ENCODE measurements around the gene SLC6A4. TPM values are rescaled to one million over a fixed set of nuclear protein-coding genes. Genes with fewer than 3 reads are reported as not detected.

The SLC6A4 gene
- total and polyA plus RNA-seq, 2 experiments from 2014 or later: 0.06 to 0.14 TPM

DNA sequence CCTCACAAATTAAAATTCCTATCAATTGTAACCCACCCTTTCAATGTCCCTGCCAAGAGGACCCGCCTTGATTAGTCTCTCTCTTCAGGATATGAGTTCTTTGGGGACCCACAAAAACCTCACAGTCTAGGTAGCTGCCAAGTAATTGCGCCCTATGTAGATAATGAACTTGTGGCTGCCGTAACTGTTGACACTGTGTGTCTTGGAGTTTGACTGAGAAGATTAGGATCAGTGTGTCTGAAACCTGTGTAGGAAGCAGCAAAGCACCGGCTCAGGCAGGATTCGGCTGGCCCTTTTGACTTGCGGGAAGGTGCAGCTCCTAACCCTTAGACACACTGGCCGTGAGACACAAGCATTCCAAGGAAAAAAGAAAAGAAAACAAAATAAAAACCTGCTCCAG is 17.8 kb upstream of the SLC6A4 start (continued):
- TF ChIP-seq JUNB (IDR thresholded peaks at IDR 0.05; ENCODE audit: unreplicated experiment): no peak

GRCh38 chr17:30251931-30252330 is 16.4 kb upstream of the SLC6A4 start:
- Mint-ChIP-seq H3K27me3 (ENCODE audit: insufficient read depth, low read depth, poor library complexity) (peaks cover 3% of the 10 kb centered on the region), H3K4me1 (no peaks in the 10 kb centered on the region), H3K4me3 (no peak overlapping the region), H3K9me3 (no peaks in the 10 kb centered on the region), H3K27ac (no peak overlapping the region), H3K36me3 (ENCODE audit: low read depth) (peaks cover 18% of the 10 kb centered on the region)
- TF ChIP-seq ZNF331 (CRISPR knock-in tag; IDR thresholded peaks at IDR 0.05; ENCODE audit: low read depth) (no peak), POLR2AphosphoS5 (IDR thresholded peaks at IDR 0.05; ENCODE audit: low read depth) (no peak), CREB1 (CRISPR knock-in tag; IDR thresholded peaks at IDR 0.05; ENCODE audit: low read depth) (no peak), STAT1 (IDR thresholded peaks at IDR 0.05; ENCODE audit: unreplicated experiment) (no peak), ZNF114 (CRISPR knock-in tag; IDR thresholded peaks at IDR 0.05) (no peak), NANOG (IDR thresholded peaks at IDR 0.05; ENCODE audit: borderline replicate concordance) (no peak), EZH2phosphoT487 (IDR thresholded peaks at IDR 0.05; ENCODE audit: unreplicated experiment) (no peak), ETS1 (IDR thresholded peaks at IDR 0.05) (no peak)
- TF ChIP-seq, protein P1, sequence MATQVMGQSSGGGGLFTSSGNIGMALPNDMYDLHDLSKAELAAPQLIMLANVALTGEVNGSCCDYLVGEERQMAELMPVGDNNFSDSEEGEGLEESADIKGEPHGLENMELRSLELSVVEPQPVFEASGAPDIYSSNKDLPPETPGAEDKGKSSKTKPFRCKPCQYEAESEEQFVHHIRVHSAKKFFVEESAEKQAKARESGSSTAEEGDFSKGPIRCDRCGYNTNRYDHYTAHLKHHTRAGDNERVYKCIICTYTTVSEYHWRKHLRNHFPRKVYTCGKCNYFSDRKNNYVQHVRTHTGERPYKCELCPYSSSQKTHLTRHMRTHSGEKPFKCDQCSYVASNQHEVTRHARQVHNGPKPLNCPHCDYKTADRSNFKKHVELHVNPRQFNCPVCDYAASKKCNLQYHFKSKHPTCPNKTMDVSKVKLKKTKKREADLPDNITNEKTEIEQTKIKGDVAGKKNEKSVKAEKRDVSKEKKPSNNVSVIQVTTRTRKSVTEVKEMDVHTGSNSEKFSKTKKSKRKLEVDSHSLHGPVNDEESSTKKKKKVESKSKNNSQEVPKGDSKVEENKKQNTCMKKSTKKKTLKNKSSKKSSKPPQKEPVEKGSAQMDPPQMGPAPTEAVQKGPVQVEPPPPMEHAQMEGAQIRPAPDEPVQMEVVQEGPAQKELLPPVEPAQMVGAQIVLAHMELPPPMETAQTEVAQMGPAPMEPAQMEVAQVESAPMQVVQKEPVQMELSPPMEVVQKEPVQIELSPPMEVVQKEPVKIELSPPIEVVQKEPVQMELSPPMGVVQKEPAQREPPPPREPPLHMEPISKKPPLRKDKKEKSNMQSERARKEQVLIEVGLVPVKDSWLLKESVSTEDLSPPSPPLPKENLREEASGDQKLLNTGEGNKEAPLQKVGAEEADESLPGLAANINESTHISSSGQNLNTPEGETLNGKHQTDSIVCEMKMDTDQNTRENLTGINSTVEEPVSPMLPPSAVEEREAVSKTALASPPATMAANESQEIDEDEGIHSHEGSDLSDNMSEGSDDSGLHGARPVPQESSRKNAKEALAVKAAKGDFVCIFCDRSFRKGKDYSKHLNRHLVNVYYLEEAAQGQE (IDR thresholded peaks at IDR 0.05; ENCODE audit: unreplicated experiment): no peak
- TF ChIP-seq, protein P2, sequence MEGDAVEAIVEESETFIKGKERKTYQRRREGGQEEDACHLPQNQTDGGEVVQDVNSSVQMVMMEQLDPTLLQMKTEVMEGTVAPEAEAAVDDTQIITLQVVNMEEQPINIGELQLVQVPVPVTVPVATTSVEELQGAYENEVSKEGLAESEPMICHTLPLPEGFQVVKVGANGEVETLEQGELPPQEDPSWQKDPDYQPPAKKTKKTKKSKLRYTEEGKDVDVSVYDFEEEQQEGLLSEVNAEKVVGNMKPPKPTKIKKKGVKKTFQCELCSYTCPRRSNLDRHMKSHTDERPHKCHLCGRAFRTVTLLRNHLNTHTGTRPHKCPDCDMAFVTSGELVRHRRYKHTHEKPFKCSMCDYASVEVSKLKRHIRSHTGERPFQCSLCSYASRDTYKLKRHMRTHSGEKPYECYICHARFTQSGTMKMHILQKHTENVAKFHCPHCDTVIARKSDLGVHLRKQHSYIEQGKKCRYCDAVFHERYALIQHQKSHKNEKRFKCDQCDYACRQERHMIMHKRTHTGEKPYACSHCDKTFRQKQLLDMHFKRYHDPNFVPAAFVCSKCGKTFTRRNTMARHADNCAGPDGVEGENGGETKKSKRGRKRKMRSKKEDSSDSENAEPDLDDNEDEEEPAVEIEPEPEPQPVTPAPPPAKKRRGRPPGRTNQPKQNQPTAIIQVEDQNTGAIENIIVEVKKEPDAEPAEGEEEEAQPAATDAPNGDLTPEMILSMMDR (conservative IDR thresholded peaks at IDR 0.05; ENCODE audit: low read depth in 2 of 2): no peak
- Histone ChIP-seq H3K4me3 (no peak overlapping the region), H3K9me2 (ENCODE audit: insufficient read depth) (no peaks in the 10 kb centered on the region), H2AFZ (no peak overlapping the region), H3K27ac (ENCODE audit: low read depth) (no peak overlapping the region), H3K79me2 (replicated peaks; ENCODE audit: insufficient read depth) (no peaks in the 10 kb centered on the region), H3K4me1 (ENCODE audit: insufficient read depth) (no peaks in the 10 kb centered on the region), H3F3A (replicated peaks; ENCODE audit: low read depth) (no peaks in the 10 kb centered on the region), H4K20me1 (replicated peaks; ENCODE audit: insufficient read depth) (no peaks in the 10 kb centered on the region), H3K4me2 (no peak overlapping the region), H3K36me3 (ENCODE audit: insufficient read depth) (peaks cover 13% of the 10 kb centered on the region), H3K27me3 (ENCODE audit: insufficient read depth) (no peaks in the 10 kb centered on the region)
- DNase-seq (ENCODE audit: low spot score) (no peak), ATAC-seq (no peak)
